OCI-LY3 (cell line): ENCODE measurements around the gene ACTR10.

Experiments used
- EZH2phosphoT487 ChIP-seq: fragments of 200-600 bp; shearing (Covaris generic); IDR thresholded peaks from 2 replicates; pipeline ENCODE4 v1.6.1; 2018; ENCODE audit warnings: antibody characterized with exemption, mixed run types, low read depth
- TF ChIP-seq, protein P1 (sequence below): fragments of 200-600, 300-600 bp; sonication (generic); IDR thresholded peaks from 2 replicates; pipeline ENCODE4 v1.5.1; 2014; ENCODE audit warnings: antibody characterized with exemption, low read length, low read depth

- TF ChIP-seq EZH2phosphoT487, result no peak
- TF ChIP-seq, protein P1, sequence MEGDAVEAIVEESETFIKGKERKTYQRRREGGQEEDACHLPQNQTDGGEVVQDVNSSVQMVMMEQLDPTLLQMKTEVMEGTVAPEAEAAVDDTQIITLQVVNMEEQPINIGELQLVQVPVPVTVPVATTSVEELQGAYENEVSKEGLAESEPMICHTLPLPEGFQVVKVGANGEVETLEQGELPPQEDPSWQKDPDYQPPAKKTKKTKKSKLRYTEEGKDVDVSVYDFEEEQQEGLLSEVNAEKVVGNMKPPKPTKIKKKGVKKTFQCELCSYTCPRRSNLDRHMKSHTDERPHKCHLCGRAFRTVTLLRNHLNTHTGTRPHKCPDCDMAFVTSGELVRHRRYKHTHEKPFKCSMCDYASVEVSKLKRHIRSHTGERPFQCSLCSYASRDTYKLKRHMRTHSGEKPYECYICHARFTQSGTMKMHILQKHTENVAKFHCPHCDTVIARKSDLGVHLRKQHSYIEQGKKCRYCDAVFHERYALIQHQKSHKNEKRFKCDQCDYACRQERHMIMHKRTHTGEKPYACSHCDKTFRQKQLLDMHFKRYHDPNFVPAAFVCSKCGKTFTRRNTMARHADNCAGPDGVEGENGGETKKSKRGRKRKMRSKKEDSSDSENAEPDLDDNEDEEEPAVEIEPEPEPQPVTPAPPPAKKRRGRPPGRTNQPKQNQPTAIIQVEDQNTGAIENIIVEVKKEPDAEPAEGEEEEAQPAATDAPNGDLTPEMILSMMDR, result no peak
Measured at GRCh38 chr14:58167057-58167456, 32.9 kb upstream of the ACTR10 start.
